Fibroblast of peridontal ligament (primary cell): Measurements from ENCODE around the gene RASL10A.

Source experiments
- DNase-seq: peaks from one replicate; pipeline ENCODE4 v3.0.0-alpha.2; 2010; ENCODE audit errors: extremely low read depth

The RASL10A gene

GRCh38 chr22:29339381-29340235 lies 24.1 kb upstream of the RASL10A start:
- no peak for DNase-seq

GRCh38 chr22:29338398-29338797 lies 22.9 kb upstream of the RASL10A start:
- no peak for DNase-seq

GRCh38 chr22:29337631-29338284 lies 22.3 kb upstream of the RASL10A start:
- DNase-seq = no peak

- DNase-seq = no peak
Measured at GRCh38 chr22:29336751-29337490, 21.4 kb upstream of the RASL10A start.

GRCh38 chr22:29335656-29336055 lies 20.2 kb upstream of the RASL10A start:
- DNase-seq = no peak

- no peak for DNase-seq
Measured at GRCh38 chr22:29334696-29335344, 19.3 kb upstream of the RASL10A start.

GRCh38 chr22:29334148-29334547 lies 18.7 kb upstream of the RASL10A start:
- no peak for DNase-seq

GRCh38 chr22:29332886-29333496 lies 17.5 kb upstream of the RASL10A start:
- no peak for DNase-seq

- DNase-seq = no peak
Measured at GRCh38 chr22:29331658-29332300, 16.3 kb upstream of the RASL10A start.

- no peak for DNase-seq
Measured at GRCh38 chr22:29331213-29331612, 15.7 kb upstream of the RASL10A start.

- DNase-seq = no peak
Measured at GRCh38 chr22:29330753-29331152, 15.3 kb upstream of the RASL10A start.

- DNase-seq = no peak
Measured at GRCh38 chr22:29330291-29330690, 14.8 kb upstream of the RASL10A start.

GRCh38 chr22:29329581-29329980 lies 14.1 kb upstream of the RASL10A start:
- DNase-seq = no peak

GRCh38 chr22:29328566-29329500 lies 13.3 kb upstream of the RASL10A start:
- no peak for DNase-seq

GRCh38 chr22:29328055-29328454 lies 12.6 kb upstream of the RASL10A start:
- no peak for DNase-seq

- DNase-seq = no peak
Measured at GRCh38 chr22:29327089-29327764, 11.7 kb upstream of the RASL10A start.

- DNase-seq = no peak
Measured at GRCh38 chr22:29326481-29326880, 11.0 kb upstream of the RASL10A start.

GRCh38 chr22:29325785-29326315 lies 10.4 kb upstream of the RASL10A start:
- peak; percentile 28 for DNase-seq

- DNase-seq = no peak
Measured at GRCh38 chr22:29325356-29325755, 9.9 kb upstream of the RASL10A start.
